ENCODE data around the gene PIK3R6. TPM values are rescaled to one million over a fixed set of nuclear protein-coding genes. Genes with fewer than 3 reads are reported as not detected.

PIK3R6 gene
- total RNA-seq, 4 donors from 2014 or later, result 0.55 to 1.4 TPM; not detected in 2

DNA sequence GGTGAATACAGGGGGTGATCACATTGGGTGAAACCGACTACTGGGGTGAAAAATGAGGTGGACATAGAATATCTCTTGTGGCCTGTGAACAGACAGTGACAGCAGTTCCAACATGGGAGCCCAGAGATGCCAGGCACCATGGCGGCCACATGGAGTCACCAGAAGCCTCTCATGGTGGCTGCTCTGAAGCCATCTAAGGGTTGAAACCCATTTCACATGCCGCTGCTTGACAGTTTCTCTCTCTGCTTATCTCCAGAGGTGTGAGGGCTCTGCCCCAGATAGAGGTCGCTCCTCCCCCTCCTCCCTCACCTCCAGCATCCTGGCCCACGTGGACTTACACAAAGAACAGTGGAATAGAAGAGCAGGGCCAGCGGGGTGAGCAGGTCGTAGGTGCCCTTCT is 37.9 kb upstream of the PIK3R6 start:
- H3K27me3 ChIP-seq, result no peaks in the 10 kb centered on the region
- H3K27ac ChIP-seq, result no peak overlapping the region
- no peaks in the 10 kb centered on the region for H3K4me1 ChIP-seq
- in situ Hi-C loops (cut with MboI; ENCODE audit: low pct_ligation_motif_present in 1 of 4, low pct_unique_long_range_greater_than_20kb in 1 of 4, low sequenced_read_pairs in 3 of 4) (no loop called here), intact Hi-C loops (cut with DNase I; ENCODE audit: low total_unique reads) (no loop called here)
- no peak overlapping the region for H3K4me3 ChIP-seq
- TF ChIP-seq POLR2AphosphoS5 (IDR thresholded peaks at IDR 0.05) (no peak), EP300 (IDR thresholded peaks at IDR 0.05; ENCODE audit: low read depth) (no peak), POLR2A (IDR thresholded peaks at IDR 0.05) (no peak)
- TF ChIP-seq, protein P1, sequence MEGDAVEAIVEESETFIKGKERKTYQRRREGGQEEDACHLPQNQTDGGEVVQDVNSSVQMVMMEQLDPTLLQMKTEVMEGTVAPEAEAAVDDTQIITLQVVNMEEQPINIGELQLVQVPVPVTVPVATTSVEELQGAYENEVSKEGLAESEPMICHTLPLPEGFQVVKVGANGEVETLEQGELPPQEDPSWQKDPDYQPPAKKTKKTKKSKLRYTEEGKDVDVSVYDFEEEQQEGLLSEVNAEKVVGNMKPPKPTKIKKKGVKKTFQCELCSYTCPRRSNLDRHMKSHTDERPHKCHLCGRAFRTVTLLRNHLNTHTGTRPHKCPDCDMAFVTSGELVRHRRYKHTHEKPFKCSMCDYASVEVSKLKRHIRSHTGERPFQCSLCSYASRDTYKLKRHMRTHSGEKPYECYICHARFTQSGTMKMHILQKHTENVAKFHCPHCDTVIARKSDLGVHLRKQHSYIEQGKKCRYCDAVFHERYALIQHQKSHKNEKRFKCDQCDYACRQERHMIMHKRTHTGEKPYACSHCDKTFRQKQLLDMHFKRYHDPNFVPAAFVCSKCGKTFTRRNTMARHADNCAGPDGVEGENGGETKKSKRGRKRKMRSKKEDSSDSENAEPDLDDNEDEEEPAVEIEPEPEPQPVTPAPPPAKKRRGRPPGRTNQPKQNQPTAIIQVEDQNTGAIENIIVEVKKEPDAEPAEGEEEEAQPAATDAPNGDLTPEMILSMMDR (IDR thresholded peaks at IDR 0.05), result no peak
- H3K9me3 ChIP-seq, result no peaks in the 10 kb centered on the region
- H3K36me3 ChIP-seq, result no peaks in the 10 kb centered on the region
- WGBS, 2 donors (ENCODE audit: low coverage in 1 of 2), result 84% methylated on average over 7 of the region's 7 CpGs; no CpG with 5 or more reads in 1 of the 2 donors
- no peak for DNase-seq

DNA sequence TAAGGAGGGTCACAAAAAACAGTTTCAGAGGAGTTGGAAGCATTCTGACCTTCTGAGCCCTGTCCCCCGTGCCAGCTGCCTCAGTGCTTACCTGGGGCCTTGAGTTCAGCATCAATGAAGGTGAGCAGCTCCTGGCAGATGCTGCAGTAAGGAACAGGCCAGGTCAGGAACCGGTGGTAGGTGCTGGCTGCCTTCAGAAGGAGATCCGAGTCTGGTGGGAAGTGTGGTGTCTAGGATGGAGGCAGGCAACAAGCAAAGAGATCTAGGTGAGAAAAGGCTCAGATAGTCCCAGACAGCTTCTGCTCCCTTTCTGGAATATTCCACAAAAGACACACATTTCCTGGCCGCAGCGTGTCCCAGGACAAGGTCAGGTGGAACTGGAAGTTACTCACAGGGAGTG is 37.2 kb upstream of the PIK3R6 start:
- WGBS, 2 donors (ENCODE audit: low coverage in 1 of 2), result 93% methylated on average over 5 of the region's 5 CpGs; no CpG with 5 or more reads in 1 of the 2 donors
- Histone ChIP-seq H3K27me3 (no peaks in the 10 kb centered on the region), H3K4me1 (no peaks in the 10 kb centered on the region), H3K36me3 (no peaks in the 10 kb centered on the region), H3K4me3 (no peak overlapping the region), H3K9me3 (no peaks in the 10 kb centered on the region), H3K27ac (no peak overlapping the region)
- intact Hi-C loops (cut with DNase I; ENCODE audit: low total_unique reads) (no loop called here), in situ Hi-C loops (cut with MboI; ENCODE audit: low pct_ligation_motif_present in 1 of 4, low pct_unique_long_range_greater_than_20kb in 1 of 4, low sequenced_read_pairs in 3 of 4) (no loop called here)
- TF ChIP-seq POLR2A (IDR thresholded peaks at IDR 0.05), result no peak
- TF ChIP-seq POLR2AphosphoS5 (IDR thresholded peaks at IDR 0.05), result no peak
- no peak for DNase-seq

DNA sequence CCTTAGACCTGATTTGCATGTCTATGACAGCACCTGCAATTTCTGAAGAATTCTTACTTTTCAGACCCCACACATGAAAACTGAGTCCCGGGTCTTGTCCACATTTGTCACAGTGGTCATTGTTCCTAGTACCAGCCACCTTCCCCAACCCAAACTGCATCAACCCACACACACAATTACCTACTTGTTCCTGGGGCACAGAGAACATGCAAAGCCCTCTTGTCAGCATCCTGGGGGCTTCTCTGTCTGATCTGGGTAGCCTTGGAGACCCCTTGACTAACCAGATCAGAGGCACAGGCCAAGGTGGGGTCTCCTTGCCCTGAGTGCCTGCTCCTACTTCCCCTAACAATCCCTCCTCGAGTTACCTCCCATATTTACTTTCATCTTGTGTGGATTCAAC is 36.7 kb upstream of the PIK3R6 start:
- intact Hi-C loops (cut with DNase I; ENCODE audit: low total_unique reads), result no loop called here
- Histone ChIP-seq H3K4me1 (no peaks in the 10 kb centered on the region), H3K4me3 (no peak overlapping the region), H3K9me3 (no peaks in the 10 kb centered on the region), H3K27ac (no peak overlapping the region), H3K27me3 (no peaks in the 10 kb centered on the region), H3K36me3 (no peaks in the 10 kb centered on the region)
- TF ChIP-seq EP300 (IDR thresholded peaks at IDR 0.05; ENCODE audit: low read depth), result no peak
- TF ChIP-seq POLR2A (IDR thresholded peaks at IDR 0.05), result no peak
- no peak for TF ChIP-seq POLR2AphosphoS5 (IDR thresholded peaks at IDR 0.05)
- TF ChIP-seq, protein P1 (IDR thresholded peaks at IDR 0.05), result no peak
- DNase-seq, result no peak
- in situ Hi-C loops (cut with MboI; ENCODE audit: low pct_ligation_motif_present in 1 of 4, low pct_unique_long_range_greater_than_20kb in 1 of 4, low sequenced_read_pairs in 3 of 4), result no loop called here
- 61% methylated on average over 2 of the region's 2 CpGs; no CpG with 5 or more reads in 1 of the 2 donors for WGBS, 2 donors (ENCODE audit: low coverage in 1 of 2)

DNA sequence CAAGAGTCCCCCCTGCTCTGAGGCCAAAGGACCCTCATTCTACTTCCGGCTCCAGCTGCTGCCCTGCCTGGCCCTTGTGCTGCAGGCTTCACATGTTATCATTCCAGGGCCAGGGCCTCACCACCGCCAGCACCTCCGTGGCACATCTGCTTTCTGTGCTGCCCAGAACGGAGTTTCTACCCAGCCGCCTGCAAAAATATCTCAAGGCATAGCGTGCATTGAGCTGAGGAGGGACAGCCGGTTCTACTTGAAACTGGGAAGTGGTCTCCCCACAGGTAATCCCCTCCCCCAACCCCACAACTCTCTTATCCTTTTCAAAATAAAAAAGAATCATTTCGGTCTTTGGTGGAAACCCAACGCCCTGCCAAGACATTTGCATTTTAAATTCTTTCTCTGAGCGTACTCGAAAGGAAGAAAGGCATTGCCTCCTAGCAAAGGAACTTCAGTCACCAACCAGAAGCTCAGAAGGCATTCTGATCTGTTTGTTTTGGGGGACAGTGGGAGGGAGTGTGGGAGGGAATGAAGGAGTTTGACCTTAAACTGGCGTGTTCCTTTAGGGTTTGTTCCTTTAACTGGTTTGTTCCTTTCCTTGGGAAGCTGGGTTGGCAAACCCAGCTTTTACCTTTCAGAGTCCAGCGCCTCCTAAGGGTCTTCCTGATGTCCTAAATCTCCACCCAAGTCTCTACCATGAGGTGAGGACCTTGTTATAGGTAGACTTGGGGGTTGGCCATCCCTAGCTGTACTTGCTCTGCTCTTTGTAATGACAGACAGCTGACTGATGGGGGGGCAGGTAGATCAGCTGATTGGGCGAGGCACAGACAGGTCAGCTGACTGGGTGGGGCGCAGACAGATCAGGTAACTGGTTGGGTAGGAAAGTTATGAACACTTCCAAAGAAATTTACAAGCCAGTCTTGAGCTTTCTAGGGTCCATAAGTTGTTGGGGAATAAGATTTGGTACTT is 33.4 kb upstream of the PIK3R6 start:
- Histone ChIP-seq H3K36me3 (no peaks in the 10 kb centered on the region), H3K27ac (no peak overlapping the region), H3K27me3 (no peaks in the 10 kb centered on the region), H3K4me1 (no peaks in the 10 kb centered on the region), H3K4me3 (no peak overlapping the region), H3K9me3 (no peaks in the 10 kb centered on the region)
- intact Hi-C loops (cut with DNase I; ENCODE audit: low total_unique reads), result no loop called here
- TF ChIP-seq, protein P1 (IDR thresholded peaks at IDR 0.05), result no peak
- TF ChIP-seq POLR2AphosphoS5 (IDR thresholded peaks at IDR 0.05), result no peak
- TF ChIP-seq EP300 (IDR thresholded peaks at IDR 0.05; ENCODE audit: low read depth), result no peak
- no peak for TF ChIP-seq POLR2A (IDR thresholded peaks at IDR 0.05)
- DNase-seq, result no peak
- in situ Hi-C loops (cut with MboI; ENCODE audit: low pct_ligation_motif_present in 1 of 4, low pct_unique_long_range_greater_than_20kb in 1 of 4, low sequenced_read_pairs in 3 of 4), result no loop called here
- 59 to 69% methylated on average over 9 to 15 of the region's 15 CpGs for WGBS, 2 donors (ENCODE audit: low coverage in 1 of 2)

All from transverse colon (tissue), 4 donors.